Activated effector memory CD4-positive, alpha-beta T cell treated with Interleukin-2 at 50 U/mL for 16 hours (primary cell): ENCODE results near the gene TBX15.

Source experiments
- DNase-seq: peaks from one replicate; pipeline ENCODE4 v3.0.0-alpha.2; 2020

The TBX15 gene

GRCh38 chr1:118984722-118985639 is 3.2 kb downstream of the TBX15 start:
- DNase-seq, result no peak

- DNase-seq, result no peak
Measured at GRCh38 chr1:118984086-118984721, 3.9 kb downstream of the TBX15 start.

GRCh38 chr1:118983558-118984041 is 4.5 kb downstream of the TBX15 start:
- no peak for DNase-seq

GRCh38 chr1:118982821-118983557 is 5.2 kb downstream of the TBX15 start:
- no peak for DNase-seq

- no peak for DNase-seq
Measured at GRCh38 chr1:118982266-118982665, 5.9 kb downstream of the TBX15 start.

GRCh38 chr1:118981436-118981835 is 6.7 kb downstream of the TBX15 start:
- no peak for DNase-seq

GRCh38 chr1:118979754-118980575 is 8.2 kb downstream of the TBX15 start:
- DNase-seq, result no peak

- no peak for DNase-seq
Measured at GRCh38 chr1:118978914-118979701, 9.0 kb downstream of the TBX15 start.

- DNase-seq, result no peak
Measured at GRCh38 chr1:118977600-118977999, 10.5 kb downstream of the TBX15 start.

GRCh38 chr1:118974661-118975060 is 13.5 kb downstream of the TBX15 start:
- no peak for DNase-seq

- no peak for DNase-seq
Measured at GRCh38 chr1:118973531-118974137, 14.5 kb downstream of the TBX15 start.

- no peak for DNase-seq
Measured at GRCh38 chr1:118973032-118973431, 15.1 kb downstream of the TBX15 start.

- DNase-seq, result no peak
Measured at GRCh38 chr1:118970451-118970850, 17.7 kb downstream of the TBX15 start.

GRCh38 chr1:118963456-118964430 is 24.4 kb downstream of the TBX15 start:
- no peak for DNase-seq

GRCh38 chr1:118963138-118963455 is 25.0 kb downstream of the TBX15 start:
- no peak for DNase-seq

- DNase-seq, result no peak
Measured at GRCh38 chr1:118961156-118961555, 27.0 kb downstream of the TBX15 start.

GRCh38 chr1:118960567-118961136 is 27.5 kb downstream of the TBX15 start:
- DNase-seq, result no peak

GRCh38 chr1:118960026-118960561 is 28.0 kb downstream of the TBX15 start:
- no peak for DNase-seq

GRCh38 chr1:118958937-118959631 is 29.1 kb downstream of the TBX15 start:
- no peak for DNase-seq
